HepG2 (cell line): ENCODE measurements around the gene AKT2. TPM values are rescaled to one million over a fixed set of nuclear protein-coding genes. Genes with fewer than 3 reads are reported as not detected.

ENCODE experiments used
- GTF2F1 ChIP-seq: fragments of 150-350 bp; IDR thresholded peaks from 2 replicates; pipeline ENCODE4 v1.6.1; 2014; ENCODE audit warnings: low read length
- HDAC6 ChIP-seq: fragments of 200-600 bp; sonication (generic); IDR thresholded peaks from 2 replicates; pipeline ENCODE4 v1.7.0; 2017; ENCODE audit warnings: mild to moderate bottlenecking, antibody characterized with exemption, low read length, low read depth
- MAZ ChIP-seq, 2 experiments: sonication (generic) in 1 of 2; formaldehyde crosslinking in 1 of 2; IDR thresholded peaks; 2 replicates each; pipeline versions ENCODE4 v1.5.0 to v1.6.1; 2012 to 2020; ENCODE audit warnings: low read depth in 2 of 2, mild to moderate bottlenecking in 2 of 2, borderline replicate concordance in 1 of 2, improper control_type of control experiment in 1 of 2, low read length in 1 of 2, missing genetic modification reagents in 1 of 2, moderate library complexity in 1 of 2
- MED1 ChIP-seq: sonication (generic); formaldehyde crosslinking; IDR thresholded peaks from 2 replicates; pipeline ENCODE4 v1.4.0; 2020; ENCODE audit warnings: missing genetic modification reagents
- MIER2 ChIP-seq: IDR thresholded peaks from 2 replicates; pipeline ENCODE4 v1.6.1; 2016; ENCODE audit warnings: missing biosample characterization, missing genetic modification reagents
- MXD4 ChIP-seq: IDR thresholded peaks from 2 replicates; pipeline ENCODE4 v1.6.1; 2016; ENCODE audit warnings: mild to moderate bottlenecking, missing biosample characterization, missing genetic modification reagents
- PHB2 ChIP-seq: fragments of 450-650 bp; IDR thresholded peaks from 2 replicates; pipeline ENCODE4 v1.6.1; 2018; ENCODE audit not compliant: partially characterized antibody
- PRDM10 ChIP-seq: sonication (generic); formaldehyde crosslinking; IDR thresholded peaks from 2 replicates; pipeline ENCODE4 v1.4.0; 2020; ENCODE audit warnings: low read depth, missing genetic modification reagents
- SP4 ChIP-seq: sonication (generic); formaldehyde crosslinking; IDR thresholded peaks from 2 replicates; pipeline ENCODE4 v1.8.1; 2023; ENCODE audit warnings: mild to moderate bottlenecking, missing genetic modification reagents
- TMF1 ChIP-seq: sonication (generic); formaldehyde crosslinking; IDR thresholded peaks from 2 replicates; pipeline ENCODE4 v1.8.1; 2022; ENCODE audit warnings: low read depth, missing genetic modification reagents
- ZBTB33 ChIP-seq: sonication (generic); formaldehyde crosslinking; IDR thresholded peaks from 2 replicates; pipeline ENCODE4 v1.4.0; 2020; ENCODE audit warnings: missing genetic modification reagents
- ZC3H4 ChIP-seq: sonication (generic); formaldehyde crosslinking; IDR thresholded peaks from 2 replicates; pipeline ENCODE4 v1.4.0; 2020; ENCODE audit warnings: missing genetic modification reagents, borderline replicate concordance
- ZKSCAN5 ChIP-seq: sonication (generic); formaldehyde crosslinking; IDR thresholded peaks from 2 replicates; pipeline ENCODE4 v1.5.1; 2020; ENCODE audit warnings: mild to moderate bottlenecking, missing genetic modification reagents
- ZMYM4 ChIP-seq: sonication (generic); formaldehyde crosslinking; IDR thresholded peaks from 2 replicates; pipeline ENCODE4 v1.8.1; 2023; ENCODE audit warnings: mild to moderate bottlenecking, missing genetic modification reagents
- ZNF354B ChIP-seq: sonication (generic); formaldehyde crosslinking; IDR thresholded peaks from 2 replicates; pipeline ENCODE4 v1.8.0; 2022; ENCODE audit warnings: mild to moderate bottlenecking, missing genetic modification reagents
- ZNF441 ChIP-seq: sonication (generic); formaldehyde crosslinking; IDR thresholded peaks from 2 replicates; pipeline ENCODE4 v1.7.0; 2021; ENCODE audit warnings: missing genetic modification reagents, borderline replicate concordance
- ZNF558 ChIP-seq: sonication (generic); formaldehyde crosslinking; IDR thresholded peaks from 2 replicates; pipeline ENCODE4 v1.9.0; 2022; ENCODE audit warnings: mild to moderate bottlenecking, missing genetic modification reagents, borderline replicate concordance
- ZNF567 ChIP-seq: sonication (generic); formaldehyde crosslinking; IDR thresholded peaks from 2 replicates; pipeline ENCODE4 v1.8.1; 2023; ENCODE audit warnings: mild to moderate bottlenecking, missing genetic modification reagents, borderline replicate concordance
- ZNF749 ChIP-seq: sonication (generic); formaldehyde crosslinking; IDR thresholded peaks from 2 replicates; pipeline ENCODE4 v1.8.0; 2022; ENCODE audit warnings: mild to moderate bottlenecking, missing genetic modification reagents, moderate library complexity, borderline replicate concordance
- ZNF766 ChIP-seq: sonication (generic); formaldehyde crosslinking; IDR thresholded peaks from 2 replicates; pipeline ENCODE4 v1.5.0; 2020; ENCODE audit warnings: missing genetic modification reagents, borderline replicate concordance
- ZSCAN25 ChIP-seq: sonication (generic); formaldehyde crosslinking; IDR thresholded peaks from 2 replicates; pipeline ENCODE4 v1.8.0; 2022; ENCODE audit warnings: mild to moderate bottlenecking, missing genetic modification reagents
- polyA plus RNA-seq, 8 experiments: library from polyadenylated mRNA; depleted of rRNA in 3 of 8; stranded (reverse) in 7 of 8; unstranded in 1 of 8; fragments of >200 nt; fragmentation: Illumina TruSeq in 4 of 8; extraction: Trizol in 4 of 8; gene quantifications; 2 replicates each; pipeline versions ENCODE4 v1.2.1 to v1.2.3, GENCODE V29; 2011 to 2016; ENCODE audit warnings: low read depth in 4 of 8, missing spikeins in 1 of 8, mixed read lengths in 1 of 8; ENCODE audit not compliant: insufficient read depth in 1 of 8
- total RNA-seq, 5 experiments: library from RNA; depleted of rRNA; stranded (reverse); fragments of >200 nt; fragmentation: Illumina TruSeq; extraction: Trizol; gene quantifications; 2 replicates each; pipeline ENCODE4 v1.2.3, GENCODE V29; 2016; ENCODE audit warnings: low read depth in 1 of 5
- TF ChIP-seq, protein P1 (sequence below), 2 experiments: sonication (generic) in 1 of 2; formaldehyde crosslinking in 1 of 2; IDR thresholded peaks; 2 replicates each; pipeline versions ENCODE4 v1.4.0 to v1.6.1; 2018 to 2020; ENCODE audit warnings: missing genetic modification reagents in 2 of 2, borderline replicate concordance in 1 of 2, low read depth in 1 of 2, mild to moderate bottlenecking in 1 of 2, missing biosample characterization in 1 of 2

The AKT2 gene
- total and polyA plus RNA-seq, 2 of the 13 experiments (the other 11 are each of a cell fraction or from before 2014, with no cell fraction given): 82.1 to 173 TPM

- TF ChIP-seq PRDM10 (CRISPR knock-in tag): peak; percentile 92
- peak; percentile 7; the same call in 1 of the 2 replicates for TF ChIP-seq ZBTB33
- TF ChIP-seq TMF1 (CRISPR knock-in tag): no peak
- TF ChIP-seq ZC3H4 (CRISPR knock-in tag): no peak
- TF ChIP-seq MXD4: peak; percentile 31; the same call in 1 of the 2 replicates
- TF ChIP-seq GTF2F1: no peak
- TF ChIP-seq SP4 (CRISPR knock-in tag): no peak
- TF ChIP-seq MED1: peak; percentile 54
- TF ChIP-seq ZNF749: no peak
- peak; percentile 61 for TF ChIP-seq ZMYM4 (CRISPR knock-in tag)
- no peak for TF ChIP-seq ZKSCAN5 (CRISPR knock-in tag)
- TF ChIP-seq ZNF567 (CRISPR knock-in tag): no peak
- TF ChIP-seq MAZ (IDR thresholded peaks at IDR 0.05; ENCODE audit: borderline replicate concordance, low read depth, low read length): no peak
- TF ChIP-seq MAZ (CRISPR knock-in tag; IDR thresholded peaks at IDR 0.05; ENCODE audit: low read depth): peak; percentile 23; the same call in 1 of the 2 replicates
- no peak for TF ChIP-seq ZSCAN25 (CRISPR knock-in tag)
- no peak for TF ChIP-seq MIER2 (CRISPR knock-in tag)
- TF ChIP-seq ZNF354B (CRISPR knock-in tag): no peak
- peak; percentile 47; the same call in 1 of the 2 replicates for TF ChIP-seq ZNF441 (CRISPR knock-in tag)
- TF ChIP-seq ZNF766 (CRISPR knock-in tag): no peak; the same call in 1 of the 2 replicates
- no peak for TF ChIP-seq PHB2
- no peak for TF ChIP-seq HDAC6
- no peak for TF ChIP-seq ZNF558 (CRISPR knock-in tag)
- TF ChIP-seq, protein P1, sequence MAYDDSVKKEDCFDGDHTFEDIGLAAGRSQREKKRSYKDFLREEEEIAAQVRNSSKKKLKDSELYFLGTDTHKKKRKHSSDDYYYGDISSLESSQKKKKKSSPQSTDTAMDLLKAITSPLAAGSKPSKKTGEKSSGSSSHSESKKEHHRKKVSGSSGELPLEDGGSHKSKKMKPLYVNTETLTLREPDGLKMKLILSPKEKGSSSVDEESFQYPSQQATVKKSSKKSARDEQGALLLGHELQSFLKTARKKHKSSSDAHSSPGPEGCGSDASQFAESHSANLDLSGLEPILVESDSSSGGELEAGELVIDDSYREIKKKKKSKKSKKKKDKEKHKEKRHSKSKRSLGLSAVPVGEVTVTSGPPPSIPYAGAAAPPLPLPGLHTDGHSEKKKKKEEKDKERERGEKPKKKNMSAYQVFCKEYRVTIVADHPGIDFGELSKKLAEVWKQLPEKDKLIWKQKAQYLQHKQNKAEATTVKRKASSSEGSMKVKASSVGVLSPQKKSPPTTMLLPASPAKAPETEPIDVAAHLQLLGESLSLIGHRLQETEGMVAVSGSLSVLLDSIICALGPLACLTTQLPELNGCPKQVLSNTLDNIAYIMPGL (CRISPR knock-in tag; IDR thresholded peaks at IDR 0.05; ENCODE audit: borderline replicate concordance in 1 of 2, low read depth in 1 of 2): peak; percentile 9 to 64; a peak in 2 of 4 replicates
These were observed 1.5 kb downstream of the AKT2 start (continued) for GRCh38 chr19:40283414-40284250.
